ENCODE results near the gene POLD3. TPM values are rescaled to one million over a fixed set of nuclear protein-coding genes. Genes with fewer than 3 reads are reported as not detected.
"Not testable (repeated sequence)": the region's sequence is repeated elsewhere in the genome, so short reads cannot be mapped to it uniquely, and the experiment has no call there.

The POLD3 gene
- total RNA-seq, 2 donors from 2014 or later = 4.6 to 7.0 TPM

DNA sequence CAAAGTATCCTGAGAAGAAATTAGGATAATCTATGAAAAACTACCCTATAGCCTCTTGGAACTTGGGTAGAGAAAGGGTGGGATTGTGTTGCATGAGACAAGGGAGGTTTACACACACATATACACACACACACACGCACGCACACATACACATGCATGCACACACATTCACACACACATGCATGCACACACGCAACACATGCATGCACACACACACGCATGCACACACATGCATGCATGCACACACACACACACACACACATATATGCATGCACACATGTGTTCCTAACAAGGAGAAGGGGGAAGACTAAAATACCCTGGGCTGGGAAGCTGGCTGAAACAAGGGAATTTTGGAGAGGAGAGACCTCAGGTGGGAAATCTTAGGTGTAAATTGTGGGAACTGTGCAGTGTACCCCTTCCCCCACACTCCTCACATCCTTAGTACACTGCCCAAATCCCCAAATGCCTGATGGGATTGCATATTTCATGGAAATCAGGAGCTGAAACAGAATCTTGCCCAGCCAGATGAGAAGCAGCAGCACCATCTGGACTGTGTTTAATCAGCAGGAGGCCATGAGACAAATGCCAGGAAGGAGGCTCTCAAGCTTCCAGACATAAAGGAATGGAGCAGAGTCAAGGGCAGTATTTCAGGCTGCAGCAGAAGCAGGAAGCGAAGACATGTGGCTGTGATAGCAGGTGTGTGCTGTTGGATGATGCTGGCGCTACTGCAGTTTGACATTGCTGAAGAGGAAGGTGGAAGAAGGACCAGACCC lies 14.6 kb upstream of the POLD3 start:
- TF ChIP-seq, protein P1, sequence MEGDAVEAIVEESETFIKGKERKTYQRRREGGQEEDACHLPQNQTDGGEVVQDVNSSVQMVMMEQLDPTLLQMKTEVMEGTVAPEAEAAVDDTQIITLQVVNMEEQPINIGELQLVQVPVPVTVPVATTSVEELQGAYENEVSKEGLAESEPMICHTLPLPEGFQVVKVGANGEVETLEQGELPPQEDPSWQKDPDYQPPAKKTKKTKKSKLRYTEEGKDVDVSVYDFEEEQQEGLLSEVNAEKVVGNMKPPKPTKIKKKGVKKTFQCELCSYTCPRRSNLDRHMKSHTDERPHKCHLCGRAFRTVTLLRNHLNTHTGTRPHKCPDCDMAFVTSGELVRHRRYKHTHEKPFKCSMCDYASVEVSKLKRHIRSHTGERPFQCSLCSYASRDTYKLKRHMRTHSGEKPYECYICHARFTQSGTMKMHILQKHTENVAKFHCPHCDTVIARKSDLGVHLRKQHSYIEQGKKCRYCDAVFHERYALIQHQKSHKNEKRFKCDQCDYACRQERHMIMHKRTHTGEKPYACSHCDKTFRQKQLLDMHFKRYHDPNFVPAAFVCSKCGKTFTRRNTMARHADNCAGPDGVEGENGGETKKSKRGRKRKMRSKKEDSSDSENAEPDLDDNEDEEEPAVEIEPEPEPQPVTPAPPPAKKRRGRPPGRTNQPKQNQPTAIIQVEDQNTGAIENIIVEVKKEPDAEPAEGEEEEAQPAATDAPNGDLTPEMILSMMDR (IDR thresholded peaks at IDR 0.05) = no peak
- Histone ChIP-seq H3K4me1 (no peaks in the 10 kb centered on the region), H3K36me3 (no peaks in the 10 kb centered on the region), H3K27me3 (no peaks in the 10 kb centered on the region), H3K27ac (no peak overlapping the region), H3K9me3 (no peaks in the 10 kb centered on the region), H3K4me3 (no peak overlapping the region)
- no peak for DNase-seq (ENCODE audit: low spot score)

DNA sequence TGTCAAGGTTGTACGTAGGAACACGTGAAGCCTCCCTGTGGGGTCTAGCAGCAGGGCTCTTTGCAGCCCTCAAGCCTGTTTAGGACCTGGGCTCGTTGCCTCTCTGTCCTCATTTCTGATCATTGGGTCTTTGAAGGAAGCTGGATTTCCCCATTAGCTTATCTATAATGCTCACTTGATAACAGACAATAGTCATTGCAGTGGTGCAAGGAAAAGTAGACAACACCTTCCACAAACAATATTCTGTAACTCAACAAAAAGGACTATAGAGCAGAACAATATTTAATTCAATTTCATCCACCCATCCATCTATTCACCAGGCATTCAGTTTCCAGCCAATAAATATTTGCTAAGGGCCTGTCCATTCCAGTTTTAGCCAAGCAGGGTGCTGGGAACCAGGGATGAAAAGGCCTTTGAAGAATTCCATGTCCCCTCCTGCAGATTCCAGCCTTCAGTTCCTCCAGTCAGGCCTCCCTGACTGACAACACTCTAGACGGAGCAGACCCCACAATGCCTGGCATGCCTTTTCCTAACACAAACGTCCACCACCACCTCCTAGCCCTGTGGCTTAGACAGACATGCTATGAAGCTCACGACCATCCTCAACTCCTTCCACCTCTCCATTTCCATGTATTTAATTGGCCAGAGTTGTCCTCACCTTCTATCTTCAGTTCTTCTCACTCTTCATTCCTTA lies 12.7 kb upstream of the POLD3 start:
- Histone ChIP-seq H3K4me3 (no peak overlapping the region), H3K27me3 (no peaks in the 10 kb centered on the region), H3K27ac (no peak overlapping the region), H3K4me1 (no peaks in the 10 kb centered on the region), H3K36me3 (no peaks in the 10 kb centered on the region), H3K9me3 (no peaks in the 10 kb centered on the region)
- TF ChIP-seq, protein P1 (IDR thresholded peaks at IDR 0.05) = no peak
- no peak for DNase-seq (ENCODE audit: low spot score)

DNA sequence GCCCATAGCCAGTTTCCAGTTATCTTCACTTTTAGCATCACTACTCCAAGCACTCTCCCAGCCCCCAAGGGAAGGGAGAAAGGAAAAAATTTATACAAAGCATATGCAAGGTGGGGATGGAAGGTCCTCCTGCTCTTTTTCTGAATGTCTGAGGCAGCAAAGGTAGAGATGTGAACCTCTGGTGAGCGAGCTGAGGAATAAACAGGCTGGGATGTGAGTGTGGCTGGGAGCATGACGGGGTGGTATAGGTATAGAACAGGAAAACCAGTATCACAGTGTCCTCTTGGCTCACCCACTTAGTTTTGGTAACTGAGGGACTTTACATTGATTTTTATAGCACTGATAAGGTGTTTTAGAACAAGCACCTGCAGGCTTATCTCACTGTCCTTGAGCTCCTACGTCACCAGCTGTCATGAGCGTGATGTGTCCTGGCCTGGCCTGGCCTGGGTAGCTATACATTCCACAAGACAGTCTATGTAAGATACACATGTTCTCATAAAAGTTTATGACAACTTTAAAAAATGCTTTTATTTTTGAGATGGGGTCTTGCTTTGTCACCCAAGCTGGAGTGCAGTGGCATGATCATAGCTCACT lies 10.3 kb upstream of the POLD3 start:
- H3K4me1 ChIP-seq = no peaks in the 10 kb centered on the region
- H3K36me3 ChIP-seq = no peaks in the 10 kb centered on the region
- H3K27me3 ChIP-seq = no peaks in the 10 kb centered on the region
- no peak overlapping the region for H3K27ac ChIP-seq
- TF ChIP-seq, protein P1 (IDR thresholded peaks at IDR 0.05) = no peak
- H3K9me3 ChIP-seq = no peaks in the 10 kb centered on the region
- no peak overlapping the region for H3K4me3 ChIP-seq
- no peak for DNase-seq (ENCODE audit: low spot score)

DNA sequence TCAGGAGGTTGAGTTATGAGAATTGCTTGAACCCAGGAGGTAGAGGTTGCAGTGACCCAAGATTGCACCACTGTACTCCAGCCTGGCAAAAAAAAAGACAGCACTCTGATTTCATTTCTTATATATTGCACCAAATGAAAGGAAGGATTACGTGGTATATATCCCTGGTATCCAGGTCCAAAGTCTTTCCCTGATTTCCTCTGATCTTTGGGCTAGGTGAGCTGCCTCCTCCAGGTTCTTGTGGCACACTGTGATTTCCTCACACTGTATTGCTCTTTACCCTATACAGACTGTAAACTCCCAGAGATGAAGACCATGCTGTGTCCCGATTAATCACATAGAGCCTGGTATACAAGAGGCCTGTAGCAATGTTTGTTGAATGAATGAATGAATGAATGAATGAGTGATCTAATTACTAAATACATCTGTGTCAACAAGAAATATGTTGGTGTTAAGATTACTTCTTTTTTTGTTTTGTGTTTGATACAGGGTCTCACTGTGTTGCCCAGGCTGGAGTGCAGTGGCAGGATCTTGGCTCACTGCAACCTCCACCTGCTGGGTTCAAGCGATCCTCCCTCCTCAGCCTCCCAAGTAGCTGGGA lies 9.3 kb upstream of the POLD3 start:
- Histone ChIP-seq H3K36me3 (no peaks in the 10 kb centered on the region), H3K4me3 (no peak overlapping the region), H3K9me3 (no peaks in the 10 kb centered on the region), H3K4me1 (no peaks in the 10 kb centered on the region), H3K27ac (no peak overlapping the region), H3K27me3 (no peaks in the 10 kb centered on the region)
- TF ChIP-seq, protein P1 (IDR thresholded peaks at IDR 0.05) = no peak
- no peak for DNase-seq (ENCODE audit: low spot score)

DNA sequence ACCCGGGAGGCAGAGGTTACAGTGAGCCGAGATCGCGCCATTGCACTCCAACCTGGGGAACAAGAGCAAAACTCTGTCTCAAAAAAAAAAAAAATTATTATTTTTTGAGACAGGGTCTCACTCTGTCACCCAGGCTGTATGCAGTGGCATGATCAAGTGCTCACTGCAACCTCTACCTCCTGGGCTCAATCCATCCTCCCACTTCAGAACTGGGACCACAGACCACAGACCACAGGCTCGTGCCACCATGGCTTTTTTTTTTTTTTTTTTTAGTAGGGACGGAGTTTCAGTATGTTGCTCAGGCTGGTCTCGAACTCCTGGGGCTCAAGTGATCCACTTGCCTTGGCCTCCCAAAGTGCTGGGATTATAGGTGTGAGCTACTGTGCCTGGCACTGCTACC lies 1.9 kb upstream of the POLD3 start:
- H3K9me3 ChIP-seq; DNase-seq (ENCODE audit: low spot score); H3K27me3 ChIP-seq; H3K36me3 ChIP-seq; H3K4me3 ChIP-seq; H3K27ac ChIP-seq; H3K4me1 ChIP-seq: not testable (repeated sequence)

DNA sequence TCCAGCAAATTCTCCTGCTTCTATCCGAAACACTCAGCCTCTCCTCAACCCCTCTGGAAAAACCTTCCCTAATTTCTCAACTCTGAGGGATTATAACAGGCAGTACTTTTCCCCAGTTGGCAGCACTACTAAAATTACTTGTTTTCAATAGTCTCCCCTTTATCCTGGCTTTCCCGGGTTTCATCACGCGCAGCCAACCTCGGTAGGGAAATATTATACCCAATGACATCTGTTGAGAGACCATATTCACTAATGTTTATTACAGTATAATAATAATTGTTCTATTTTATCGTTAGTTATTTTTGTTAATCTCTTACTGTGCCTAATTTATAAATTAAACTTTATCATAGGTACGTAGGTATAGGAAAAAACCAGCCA lies 330 bp upstream of the POLD3 start:
- peak overlapping the region; percentile 73 to 90 for H3K4me3 ChIP-seq
- H3K4me1 ChIP-seq = peaks cover 0 to 6% of the 10 kb centered on the region in 2 donors
- no peaks in the 10 kb centered on the region for H3K27me3 ChIP-seq
- TF ChIP-seq, protein P1 (IDR thresholded peaks at IDR 0.05) = no peak
- no peaks in the 10 kb centered on the region for H3K9me3 ChIP-seq
- no peak for DNase-seq (ENCODE audit: low spot score)
- peak overlapping the region; percentile 69 to 72 for H3K27ac ChIP-seq
- H3K36me3 ChIP-seq = no peaks in the 10 kb centered on the region
